Activated naive CD8-positive, alpha-beta T cell (primary cell): Measurements from ENCODE around the gene TNIK.
"Not testable (repeated sequence)": the region's sequence is repeated elsewhere in the genome, so short reads cannot be mapped to it uniquely, and the experiment has no call there.

ENCODE experiments used
- H3K27ac Mint-ChIP-seq: one replicate; pipeline ENCODE4 v1.8.0; 2021; ENCODE audit warnings: mixed read lengths
- H3K27me3 Mint-ChIP-seq: one replicate; pipeline ENCODE4 v1.8.0; 2021; ENCODE audit warnings: mixed read lengths
- H3K36me3 Mint-ChIP-seq: one replicate; pipeline ENCODE4 v1.8.0; 2021; ENCODE audit warnings: mixed read lengths
- H3K4me1 Mint-ChIP-seq: one replicate; pipeline ENCODE4 v1.8.0; 2021; ENCODE audit warnings: low read depth, mixed read lengths
- H3K4me3 Mint-ChIP-seq: one replicate; pipeline ENCODE4 v1.8.0; 2021; ENCODE audit warnings: mild to moderate bottlenecking, mixed read lengths
- H3K9me3 Mint-ChIP-seq: one replicate; pipeline ENCODE4 v1.8.0; 2021; ENCODE audit warnings: low read depth, mixed read lengths

Gene TNIK

GRCh38 chr3:171459137-171459941 is 866 bp downstream of the TNIK start:
- Mint-ChIP-seq H3K27ac (peak overlapping the region; percentile 83), H3K9me3 (no peaks in the 10 kb centered on the region), H3K27me3 (no peaks in the 10 kb centered on the region), H3K4me3 (peak overlapping the region; percentile 92), H3K4me1 (peaks cover 56% of the 10 kb centered on the region), H3K36me3 (no peaks in the 10 kb centered on the region)

GRCh38 chr3:171458864-171459136 is 1.4 kb downstream of the TNIK start:
- Mint-ChIP-seq H3K4me3 (peak overlapping the region; percentile 92), H3K36me3 (no peaks in the 10 kb centered on the region), H3K27me3 (no peaks in the 10 kb centered on the region), H3K9me3 (no peaks in the 10 kb centered on the region), H3K27ac (peak overlapping the region; percentile 83), H3K4me1 (peaks cover 56% of the 10 kb centered on the region)

- Mint-ChIP-seq H3K4me1 (peaks cover 56% of the 10 kb centered on the region), H3K4me3 (peak overlapping the region; percentile 92), H3K27ac (peak overlapping the region; percentile 83), H3K27me3 (no peaks in the 10 kb centered on the region), H3K36me3 (no peaks in the 10 kb centered on the region), H3K9me3 (no peaks in the 10 kb centered on the region)
These were observed 1.9 kb downstream of the TNIK start for GRCh38 chr3:171458071-171458863.

- no peaks in the 10 kb centered on the region for H3K27me3 Mint-ChIP-seq
These were observed 2.6 kb downstream of the TNIK start for GRCh38 chr3:171457607-171458061.

GRCh38 chr3:171456765-171457606 is 3.2 kb downstream of the TNIK start:
- Mint-ChIP-seq H3K27ac (peak overlapping the region; percentile 83), H3K36me3 (no peaks in the 10 kb centered on the region), H3K4me1 (peaks cover 48% of the 10 kb centered on the region), H3K9me3 (no peaks in the 10 kb centered on the region), H3K27me3 (no peaks in the 10 kb centered on the region), H3K4me3 (peak overlapping the region; percentile 92)

More at GRCh38 chr3:171457607-171458061, 2.6 kb downstream of the TNIK start:
- H3K4me1 Mint-ChIP-seq, result peaks cover 54% of the 10 kb centered on the region
- no peaks in the 10 kb centered on the region for H3K9me3 Mint-ChIP-seq
- peak overlapping the region; percentile 92 for H3K4me3 Mint-ChIP-seq
- no peaks in the 10 kb centered on the region for H3K36me3 Mint-ChIP-seq
- peak overlapping the region; percentile 83 for H3K27ac Mint-ChIP-seq

GRCh38 chr3:171455603-171456550 is 4.3 kb downstream of the TNIK start:
- Mint-ChIP-seq H3K36me3 (no peaks in the 10 kb centered on the region), H3K9me3 (no peaks in the 10 kb centered on the region), H3K4me1 (peaks cover 43% of the 10 kb centered on the region), H3K4me3 (peak overlapping the region; percentile 92), H3K27ac (peak overlapping the region; percentile 3), H3K27me3 (no peaks in the 10 kb centered on the region)

- no peaks in the 10 kb centered on the region for H3K27me3 Mint-ChIP-seq
- no peaks in the 10 kb centered on the region for H3K36me3 Mint-ChIP-seq
- no peak overlapping the region for H3K4me3 Mint-ChIP-seq
- H3K9me3 Mint-ChIP-seq, result no peaks in the 10 kb centered on the region
- H3K27ac Mint-ChIP-seq, result no peak overlapping the region
- H3K4me1 Mint-ChIP-seq, result peaks cover 44% of the 10 kb centered on the region
These were observed 6.2 kb downstream of the TNIK start for GRCh38 chr3:171454041-171454440.

- Mint-ChIP-seq H3K4me1 (peaks cover 46% of the 10 kb centered on the region), H3K27me3 (no peaks in the 10 kb centered on the region), H3K36me3 (no peaks in the 10 kb centered on the region), H3K9me3 (no peaks in the 10 kb centered on the region), H3K27ac (no peak overlapping the region), H3K4me3 (no peak overlapping the region)
These were observed 6.9 kb downstream of the TNIK start for GRCh38 chr3:171453180-171453886.

- peaks cover 44% of the 10 kb centered on the region for H3K4me1 Mint-ChIP-seq
- H3K4me3 Mint-ChIP-seq, result no peak overlapping the region
- no peaks in the 10 kb centered on the region for H3K36me3 Mint-ChIP-seq
- no peaks in the 10 kb centered on the region for H3K9me3 Mint-ChIP-seq
- H3K27ac Mint-ChIP-seq, result no peak overlapping the region
- H3K27me3 Mint-ChIP-seq, result no peaks in the 10 kb centered on the region
These were observed 7.9 kb downstream of the TNIK start for GRCh38 chr3:171452328-171452727.

- H3K4me3 Mint-ChIP-seq, result no peak overlapping the region
- H3K9me3 Mint-ChIP-seq, result no peaks in the 10 kb centered on the region
- no peaks in the 10 kb centered on the region for H3K27me3 Mint-ChIP-seq
- H3K4me1 Mint-ChIP-seq, result peaks cover 43% of the 10 kb centered on the region
- H3K36me3 Mint-ChIP-seq, result no peaks in the 10 kb centered on the region
- no peak overlapping the region for H3K27ac Mint-ChIP-seq
These were observed 8.3 kb downstream of the TNIK start for GRCh38 chr3:171451915-171452314.

GRCh38 chr3:171447579-171447891 is 12.7 kb downstream of the TNIK start:
- peaks cover 56% of the 10 kb centered on the region for H3K4me1 Mint-ChIP-seq
- not testable (repeated sequence) for H3K27ac Mint-ChIP-seq, H3K4me3 Mint-ChIP-seq

GRCh38 chr3:171446801-171447578 is 13.2 kb downstream of the TNIK start:
- Mint-ChIP-seq H3K27ac (no peak overlapping the region), H3K36me3 (peaks cover 5% of the 10 kb centered on the region), H3K4me3 (peak overlapping the region; percentile 12), H3K27me3 (no peaks in the 10 kb centered on the region), H3K4me1 (peaks cover 60% of the 10 kb centered on the region), H3K9me3 (no peaks in the 10 kb centered on the region)

More at GRCh38 chr3:171447579-171447891, 12.7 kb downstream of the TNIK start:
- not testable (repeated sequence) for H3K27me3 Mint-ChIP-seq, H3K9me3 Mint-ChIP-seq, H3K36me3 Mint-ChIP-seq

- H3K36me3 Mint-ChIP-seq, result peaks cover 5% of the 10 kb centered on the region
- H3K27me3 Mint-ChIP-seq, result no peaks in the 10 kb centered on the region
- no peak overlapping the region for H3K27ac Mint-ChIP-seq
- no peak overlapping the region for H3K4me3 Mint-ChIP-seq
- H3K9me3 Mint-ChIP-seq, result no peaks in the 10 kb centered on the region
- peaks cover 67% of the 10 kb centered on the region for H3K4me1 Mint-ChIP-seq
These were observed 13.9 kb downstream of the TNIK start for GRCh38 chr3:171446301-171446700.
